Psoas muscle (tissue), 8 donors: ENCODE data around the gene GFI1. TPM values are rescaled to one million over a fixed set of nuclear protein-coding genes. Genes with fewer than 3 reads are reported as not detected.

ENCODE experiments used
- ATAC-seq, 4 donors: fragments of 200-7000 bp; cut with Tn5 transposase; one replicate each; pipeline ENCODE4 v1.9.1; 2020; ENCODE audit warnings: moderate library complexity in 3 of 4, mild to moderate bottlenecking in 2 of 4
- DNase-seq, 2 donors: peaks; one replicate each; pipeline ENCODE4 v3.0.0-alpha.2; 2020
- H3K27ac ChIP-seq: fragments of 200-600 bp; one replicate; pipeline ENCODE4 v1.8.0; 2022
- H3K27me3 ChIP-seq, 3 donors: fragments of 200-600 bp in 1 of 3; one replicate each; pipeline versions ENCODE4 v1.6.1 to v1.8.0; 2013 to 2022; ENCODE audit warnings: low read length in 2 of 3, mild to moderate bottlenecking in 2 of 3, moderate library complexity in 1 of 3; ENCODE audit not compliant: insufficient read depth in 3 of 3
- H3K36me3 ChIP-seq, 2 donors: fragments of 200-600 bp in 1 of 2; one replicate each; pipeline versions ENCODE4 v1.6.1 to v1.8.0; 2013 to 2022; ENCODE audit warnings: low read depth in 1 of 2, mild to moderate bottlenecking in 1 of 2, moderate library complexity in 1 of 2; ENCODE audit not compliant: insufficient read depth in 1 of 2
- H3K4me1 ChIP-seq: fragments of 200-600 bp; one replicate; pipeline ENCODE4 v1.8.0; 2022
- H3K4me3 ChIP-seq: fragments of 200-600 bp; one replicate; pipeline ENCODE4 v1.8.0; 2022; ENCODE audit warnings: mild to moderate bottlenecking
- H3K9me3 ChIP-seq: fragments of 200-600 bp; one replicate; pipeline ENCODE4 v1.8.0; 2022
- WGBS, 3 donors: extraction: QIAGEN DNeasy Blood & Tissue Kit; methylation state at CpG; one replicate each; pipeline versions ENCODE4 v1.1.6 to v1.1.7; 2013; 5-methylcytosine and 5-hydroxymethylcytosine counted together
- intact Hi-C, 2 donors: fragments of 100-400 bp; cut with DNase I; formaldehyde crosslinking; loops; one replicate each; pipeline versions ENCODE4 v1.11.0 to v1.14.2; 2022
- polyA plus RNA-seq, 3 donors: library from polyadenylated mRNA; stranded (reverse); fragments of 200-250 nt; gene quantifications; one replicate each; pipeline ENCODE4 v1.2.3, GENCODE V29; 2013
- total RNA-seq, 4 donors: library from RNA; stranded (reverse); fragmentation: NEBNext Ultra II Directional in 2 of 4; extraction: Animal tissue kit (Norgen Biotek cat#: 25700) in 2 of 4; gene quantifications; one replicate each; pipeline versions ENCODE4 v1.2.1 to v1.2.4, GENCODE V29; 2021 to 2023
- TF ChIP-seq, protein P1 (sequence below): fragments of 200-600 bp; IDR thresholded peaks from one replicate; pipeline ENCODE4 v1.8.0; 2022; ENCODE audit warnings: antibody characterized with exemption
- donor health status: healthy with polysubstance abuse.
- donor health status: DM: no; HTN: no; CAD: no; lungs with moderate emphysema.
- donor health status: Bipolar disorder and iron deficiency.
- donor health status: healthy.
- donor health status: DM: yes; HTN: yes; CAD: no.
- donor health status: DM: no; HTN: no; CAD: no.
- donor health status: DM: no; HTN: no; CAD: no.
- donor health status: DM: yes; HTN: yes; CAD: no.

GFI1 gene
- total and polyA plus RNA-seq, 7 donors = 0.01 to 0.36 (median 0.17) TPM; not detected in 2

DNA sequence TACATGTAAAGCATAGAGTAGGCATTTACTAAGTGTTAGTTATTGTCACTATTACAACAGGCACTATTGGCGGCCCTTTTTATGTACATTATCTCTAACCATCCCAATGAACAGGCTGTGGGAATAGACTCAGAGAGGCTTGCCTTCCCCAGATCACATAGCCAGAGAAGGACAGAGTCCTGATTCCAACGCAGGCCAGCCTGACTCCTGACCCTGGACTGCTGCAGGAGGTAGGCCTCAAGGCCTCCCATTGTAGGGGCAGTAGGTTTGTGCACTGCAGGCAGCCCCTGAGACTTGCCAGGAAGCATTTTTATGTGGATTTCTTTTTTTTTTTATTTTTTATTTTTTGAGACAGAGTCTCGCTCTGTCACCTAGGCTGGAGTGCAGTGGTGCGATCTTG, 6.4 kb upstream of the GFI1 start:
- DNase-seq (no peak), ATAC-seq (no peak)
- H3K9me3 ChIP-seq = no peaks in the 10 kb centered on the region
- TF ChIP-seq, protein P1, sequence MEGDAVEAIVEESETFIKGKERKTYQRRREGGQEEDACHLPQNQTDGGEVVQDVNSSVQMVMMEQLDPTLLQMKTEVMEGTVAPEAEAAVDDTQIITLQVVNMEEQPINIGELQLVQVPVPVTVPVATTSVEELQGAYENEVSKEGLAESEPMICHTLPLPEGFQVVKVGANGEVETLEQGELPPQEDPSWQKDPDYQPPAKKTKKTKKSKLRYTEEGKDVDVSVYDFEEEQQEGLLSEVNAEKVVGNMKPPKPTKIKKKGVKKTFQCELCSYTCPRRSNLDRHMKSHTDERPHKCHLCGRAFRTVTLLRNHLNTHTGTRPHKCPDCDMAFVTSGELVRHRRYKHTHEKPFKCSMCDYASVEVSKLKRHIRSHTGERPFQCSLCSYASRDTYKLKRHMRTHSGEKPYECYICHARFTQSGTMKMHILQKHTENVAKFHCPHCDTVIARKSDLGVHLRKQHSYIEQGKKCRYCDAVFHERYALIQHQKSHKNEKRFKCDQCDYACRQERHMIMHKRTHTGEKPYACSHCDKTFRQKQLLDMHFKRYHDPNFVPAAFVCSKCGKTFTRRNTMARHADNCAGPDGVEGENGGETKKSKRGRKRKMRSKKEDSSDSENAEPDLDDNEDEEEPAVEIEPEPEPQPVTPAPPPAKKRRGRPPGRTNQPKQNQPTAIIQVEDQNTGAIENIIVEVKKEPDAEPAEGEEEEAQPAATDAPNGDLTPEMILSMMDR = no peak
- H3K27me3 ChIP-seq = peaks cover 0 to 15% (median 7%) of the 10 kb centered on the region in 3 donors
- H3K36me3 ChIP-seq = no peaks in the 10 kb centered on the region
- no peak overlapping the region for H3K27ac ChIP-seq
- H3K4me1 ChIP-seq = no peaks in the 10 kb centered on the region
- no peak overlapping the region for H3K4me3 ChIP-seq
- WGBS, 3 donors = 94 to 95% (median 94%) methylated on average over 4 of the region's 4 CpGs
- intact Hi-C loops = no loop called here

DNA sequence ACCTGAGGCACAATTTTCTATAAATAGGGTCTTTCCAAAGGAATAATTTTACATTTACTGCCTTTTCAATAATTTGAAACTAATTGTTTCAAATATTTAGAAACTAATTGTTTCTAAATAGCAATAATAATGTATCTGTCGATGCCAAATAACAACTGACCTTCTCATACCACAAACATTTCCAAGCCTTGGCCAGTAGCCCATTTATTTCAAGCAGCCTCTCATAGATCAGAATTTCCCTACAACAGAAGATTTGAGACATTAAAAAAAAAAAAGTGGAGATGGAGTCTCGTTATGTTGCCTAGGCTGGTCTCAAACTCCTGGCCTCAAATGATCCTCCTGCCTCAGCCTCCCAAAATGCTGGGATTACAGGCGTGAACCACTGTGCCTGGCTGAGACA, 2.1 kb upstream of the GFI1 start:
- ATAC-seq (no peak), DNase-seq (no peak)
- Histone ChIP-seq H3K4me1 (peaks cover 14% of the 10 kb centered on the region), H3K9me3 (no peaks in the 10 kb centered on the region), H3K27ac (no peak overlapping the region), H3K27me3 (peaks cover 5 to 58% (median 25%) of the 10 kb centered on the region in 3 donors), H3K36me3 (no peaks in the 10 kb centered on the region), H3K4me3 (no peak overlapping the region)
- intact Hi-C loops = no loop called here
- TF ChIP-seq, protein P1 = no peak
- WGBS, 3 donors = 74 to 80% (median 75%) methylated on average over 3 of the region's 3 CpGs

DNA sequence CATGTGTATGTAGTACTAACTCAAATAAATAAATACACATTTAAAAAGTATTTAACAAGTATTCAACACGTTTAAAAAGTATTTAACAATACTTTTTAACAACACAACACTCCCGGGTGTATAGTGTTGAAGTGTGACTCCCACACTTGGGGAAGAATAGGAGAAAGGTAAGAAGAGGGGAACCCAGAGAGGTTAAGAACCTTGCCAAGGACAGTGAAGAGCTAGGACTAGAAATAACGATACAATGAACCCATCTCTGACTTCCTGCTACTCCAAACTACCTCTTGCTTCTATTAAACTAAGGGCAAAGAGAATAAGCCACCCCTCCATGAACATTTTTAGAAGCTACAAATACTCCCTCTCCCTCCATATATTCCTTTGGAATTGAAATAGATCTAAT, 1.7 kb upstream of the GFI1 start:
- 43 to 56% (median 55%) methylated on average over 3 of the region's 3 CpGs for WGBS, 3 donors
- no peak for ATAC-seq

DNA sequence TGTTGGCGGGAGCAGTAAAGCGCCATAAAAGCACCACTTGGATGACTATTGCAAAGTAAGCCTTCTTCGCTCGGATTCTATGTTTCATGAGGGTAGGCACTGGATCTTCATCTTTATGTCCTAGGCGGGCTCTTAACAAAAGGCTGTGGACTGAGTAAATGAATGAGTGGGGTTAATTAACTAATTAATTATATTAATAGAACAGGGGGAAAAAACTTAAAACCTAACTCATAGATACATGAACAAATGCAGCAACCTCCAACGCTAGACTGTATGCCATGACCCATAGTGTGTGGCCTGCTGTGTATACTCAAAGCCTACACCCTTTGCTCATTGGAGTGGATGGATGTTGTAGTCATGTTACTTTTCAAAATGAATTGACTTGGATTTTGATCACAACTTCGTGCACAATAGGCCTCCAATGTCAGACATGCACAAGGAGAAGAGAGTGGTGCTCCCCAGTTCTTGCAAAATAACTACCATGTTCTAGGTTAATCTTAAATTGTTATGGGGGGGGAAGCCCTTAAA, 417 bp upstream of the GFI1 start:
- DNase-seq (no peak), ATAC-seq (no peak)
- Histone ChIP-seq H3K9me3 (no peaks in the 10 kb centered on the region), H3K4me3 (peak overlapping the region; percentile 68), H3K36me3 (no peaks in the 10 kb centered on the region), H3K27me3 (peaks cover 5 to 75% (median 41%) of the 10 kb centered on the region in 3 donors), H3K4me1 (peaks cover 30% of the 10 kb centered on the region), H3K27ac (no peak overlapping the region)
- TF ChIP-seq, protein P1 = no peak
- 75 to 79% (median 78%) methylated on average over 7 of the region's 7 CpGs for WGBS, 3 donors
- intact Hi-C loops = no loop called here

More for the DNA sequence above, 1.7 kb upstream of the GFI1 start:
- no peaks in the 10 kb centered on the region for H3K36me3 ChIP-seq
- H3K4me1 ChIP-seq = peaks cover 17% of the 10 kb centered on the region
- H3K27me3 ChIP-seq = peaks cover 5 to 63% (median 29%) of the 10 kb centered on the region in 3 donors
- no peak overlapping the region for H3K27ac ChIP-seq
- TF ChIP-seq, protein P1 = no peak
- H3K4me3 ChIP-seq = no peak overlapping the region
- H3K9me3 ChIP-seq = no peaks in the 10 kb centered on the region
- DNase-seq = no peak
- intact Hi-C loops = no loop called here
